GM19099 (cell line): ENCODE measurements around the gene ADORA2A.

Source experiments
- POLR2A ChIP-seq: IDR thresholded peaks from 3 replicates; pipeline ENCODE4 v1.6.1; 2011; ENCODE audit warnings: low read depth; ENCODE audit not compliant: insufficient read length; ENCODE audit errors: extremely low read depth

ADORA2A gene

GRCh38 chr22:24444729-24445466 is 17.5 kb downstream of the ADORA2A start:
- no peak for TF ChIP-seq POLR2A

- no peak for TF ChIP-seq POLR2A
Measured at GRCh38 chr22:24445481-24446259, 18.3 kb downstream of the ADORA2A start.

GRCh38 chr22:24446260-24446611 is 18.8 kb downstream of the ADORA2A start:
- TF ChIP-seq POLR2A: no peak

GRCh38 chr22:24450610-24451009 is 23.2 kb downstream of the ADORA2A start:
- TF ChIP-seq POLR2A: no peak

GRCh38 chr22:24451162-24451561 is 23.8 kb downstream of the ADORA2A start:
- TF ChIP-seq POLR2A: no peak

GRCh38 chr22:24453853-24454252 is 26.5 kb downstream of the ADORA2A start:
- TF ChIP-seq POLR2A: no peak

- no peak for TF ChIP-seq POLR2A
Measured at GRCh38 chr22:24455039-24455438, 27.6 kb downstream of the ADORA2A start.

GRCh38 chr22:24455751-24456426 is 28.5 kb downstream of the ADORA2A start:
- no peak for TF ChIP-seq POLR2A

- no peak for TF ChIP-seq POLR2A
Measured at GRCh38 chr22:24457894-24458420, 30.6 kb downstream of the ADORA2A start.

GRCh38 chr22:24459911-24460310 is 32.5 kb downstream of the ADORA2A start:
- no peak for TF ChIP-seq POLR2A

GRCh38 chr22:24460418-24461089 is 33.2 kb downstream of the ADORA2A start:
- no peak for TF ChIP-seq POLR2A

GRCh38 chr22:24463071-24463760 is 35.8 kb downstream of the ADORA2A start:
- TF ChIP-seq POLR2A: no peak

GRCh38 chr22:24465566-24465965 is 38.2 kb downstream of the ADORA2A start:
- TF ChIP-seq POLR2A: no peak

- no peak for TF ChIP-seq POLR2A
Measured at GRCh38 chr22:24465975-24466374, 38.6 kb downstream of the ADORA2A start.
